T1000 (cell line): Measurements from ENCODE around the gene OR2B3.
"Not testable (repeated sequence)": the region's sequence is repeated elsewhere in the genome, so short reads cannot be mapped to it uniquely, and the experiment has no call there.

Experiments used
- DNase-seq: peaks from one replicate; lab custom pipeline; 2025; ENCODE audit warnings: mixed read lengths; lab: John Stamatoyannopoulos, UW

The OR2B3 gene, protein sequence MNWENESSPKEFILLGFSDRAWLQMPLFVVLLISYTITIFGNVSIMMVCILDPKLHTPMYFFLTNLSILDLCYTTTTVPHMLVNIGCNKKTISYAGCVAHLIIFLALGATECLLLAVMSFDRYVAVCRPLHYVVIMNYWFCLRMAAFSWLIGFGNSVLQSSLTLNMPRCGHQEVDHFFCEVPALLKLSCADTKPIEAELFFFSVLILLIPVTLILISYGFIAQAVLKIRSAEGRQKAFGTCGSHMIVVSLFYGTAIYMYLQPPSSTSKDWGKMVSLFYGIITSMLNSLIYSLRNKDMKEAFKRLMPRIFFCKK

DNA sequence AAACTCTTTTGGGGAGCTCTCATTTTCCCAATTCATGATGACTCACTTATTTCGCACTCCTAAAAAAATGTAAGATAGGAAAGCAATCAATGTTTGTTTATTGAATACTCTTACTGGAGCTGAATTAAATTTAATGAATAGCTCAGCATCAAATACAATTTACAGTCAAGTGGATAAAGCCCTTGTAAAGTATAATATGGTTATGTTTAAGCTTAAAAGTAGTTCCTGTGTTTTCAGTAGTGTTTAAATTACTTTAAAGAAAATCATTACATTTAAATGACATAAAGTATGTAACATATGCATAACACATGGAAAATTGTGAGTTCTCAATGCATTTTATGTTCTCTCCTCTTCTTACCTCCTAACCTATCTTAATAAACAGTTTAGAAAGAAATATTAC is at the start of gene OR2B3:
TSS of gene OR2B3 (minus strand) at position 101 of the 400 bp plus-strand sequence. CDS start at position 36, 65 bp downstream.
- DNase-seq: no peak

DNA sequence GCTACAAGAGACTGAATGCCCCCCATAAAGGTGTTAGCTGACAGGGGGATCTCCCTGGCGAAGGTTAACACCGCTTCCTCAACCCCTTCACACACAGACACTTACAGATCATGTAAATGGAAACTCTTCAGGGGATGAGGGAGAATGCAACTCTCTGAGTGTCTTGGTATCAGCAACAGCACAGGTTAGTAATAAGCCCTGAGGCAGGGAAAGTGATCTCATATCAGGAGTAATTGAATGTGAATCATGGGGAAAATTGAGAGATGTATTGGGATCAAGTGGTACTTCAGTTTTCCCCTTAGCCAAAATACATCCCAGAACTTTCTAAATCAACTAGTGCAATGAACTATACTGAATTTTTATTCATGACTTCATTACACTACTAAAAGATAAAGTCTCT is 44.6 kb upstream of the OR2B3 start:
- no peak for DNase-seq

DNA sequence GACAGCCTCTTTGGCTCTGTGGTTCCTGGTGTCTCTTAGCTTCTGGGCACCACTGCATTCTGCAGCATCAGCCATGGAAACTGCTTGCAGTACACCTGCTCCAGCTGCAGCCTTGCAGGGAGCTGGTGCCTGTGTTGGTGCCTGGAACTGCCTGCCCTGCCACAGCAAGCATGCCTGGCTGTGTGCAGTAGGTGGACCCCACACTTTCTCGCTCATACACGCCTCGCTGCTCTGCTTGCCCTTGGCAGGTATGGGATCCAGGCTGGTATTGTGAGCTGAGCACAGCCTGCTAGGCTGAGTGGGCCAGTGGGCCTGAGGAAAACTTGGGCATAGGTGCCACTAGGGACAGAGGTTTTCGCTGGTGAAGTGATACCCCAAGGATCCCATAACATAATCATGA is 43.5 kb upstream of the OR2B3 start:
- no peak for DNase-seq

DNA sequence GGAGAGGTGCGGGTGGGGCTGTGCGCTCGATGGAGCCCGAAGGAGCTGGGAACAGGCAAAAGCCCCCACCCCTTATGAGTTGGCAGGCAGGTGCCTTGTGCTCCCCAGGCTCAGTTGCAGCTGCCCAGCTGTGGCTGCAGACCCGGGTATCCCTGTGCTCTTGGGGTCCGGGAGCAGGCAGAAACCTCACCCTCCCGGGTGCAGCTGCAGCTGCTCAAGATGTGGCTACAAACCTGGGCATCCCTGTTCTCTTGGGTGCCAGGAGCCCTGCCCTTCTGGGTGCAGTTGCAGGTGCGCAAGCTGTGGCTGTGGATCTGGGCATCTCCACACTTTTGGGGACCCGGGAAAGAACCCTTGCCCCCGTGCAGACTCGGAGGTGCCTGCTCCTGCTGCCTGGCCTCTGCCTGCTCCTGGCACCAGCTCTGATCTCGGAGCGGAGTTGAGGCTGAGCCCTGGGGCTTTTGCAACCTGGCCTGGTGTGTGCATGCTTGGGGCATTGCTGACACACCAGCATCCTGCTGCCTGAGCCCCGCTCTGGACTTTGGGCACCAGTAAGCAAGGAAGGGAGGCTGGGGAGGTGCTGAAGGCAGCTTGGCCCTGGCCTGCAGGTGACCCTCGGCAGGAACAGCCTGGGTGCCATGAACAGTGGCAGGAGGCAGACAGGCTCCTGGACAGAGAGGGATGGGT is 42.4 kb upstream of the OR2B3 start:
- DNase-seq: no peak

DNA sequence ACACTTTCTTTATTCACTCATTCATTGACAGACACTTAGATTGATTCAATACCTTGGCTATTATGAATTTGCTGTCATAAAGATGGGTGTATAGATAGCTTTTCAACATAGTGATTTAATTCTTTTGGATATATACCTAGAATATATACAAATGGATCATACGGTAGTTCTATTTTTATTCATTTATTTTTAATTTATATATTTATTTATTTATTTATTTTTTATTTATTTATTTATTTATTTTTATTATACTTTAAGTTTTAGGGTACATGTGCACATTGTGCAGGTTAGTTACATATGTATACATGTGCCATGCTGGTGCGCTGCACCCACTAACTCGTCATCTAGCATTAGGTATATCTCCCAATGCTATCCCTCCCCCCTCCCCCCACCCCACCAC is 27.9 kb upstream of the OR2B3 start:
- not testable (repeated sequence) for DNase-seq

DNA sequence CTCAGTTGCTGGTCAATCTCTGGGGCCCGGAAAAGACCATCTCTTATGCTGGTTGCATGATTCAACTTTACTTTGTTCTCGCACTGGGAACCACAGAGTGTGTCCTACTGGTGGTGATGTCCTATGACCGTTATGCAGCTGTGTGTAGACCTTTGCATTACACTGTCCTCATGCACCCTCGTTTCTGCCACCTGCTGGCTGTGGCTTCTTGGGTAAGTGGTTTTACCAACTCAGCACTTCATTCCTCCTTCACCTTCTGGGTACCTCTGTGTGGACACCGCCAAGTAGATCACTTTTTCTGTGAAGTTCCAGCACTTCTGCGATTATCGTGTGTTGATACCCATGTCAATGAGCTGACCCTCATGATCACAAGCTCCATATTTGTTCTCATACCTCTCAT is 25.0 kb upstream of the OR2B3 start:
- DNase-seq: no peak

DNA sequence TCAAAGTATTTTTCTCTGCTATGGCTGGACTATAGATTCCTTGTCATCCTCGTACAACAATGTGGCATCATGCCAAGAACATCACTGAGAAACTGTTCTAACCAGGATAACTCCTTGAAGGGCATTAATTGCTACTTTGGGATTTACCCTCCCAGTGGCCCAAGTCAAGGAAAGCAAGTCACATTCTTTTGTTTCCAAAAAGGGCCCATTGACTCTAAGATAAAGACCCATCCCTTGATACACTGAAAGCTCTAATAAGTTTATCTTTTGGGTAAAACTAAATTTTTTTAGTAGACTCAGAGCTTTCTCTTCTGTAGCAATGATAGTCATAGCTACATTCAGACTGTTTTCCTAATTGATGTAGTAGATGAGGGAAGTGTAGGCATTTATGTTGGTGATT is 20.6 kb upstream of the OR2B3 start, which contains the start of gene OR2J3:
TSS of gene OR2J3 (plus strand) at position 301 of the 400 bp plus-strand sequence. CDS start 3,833 bp downstream, outside the sequence.
- DNase-seq: no peak

DNA sequence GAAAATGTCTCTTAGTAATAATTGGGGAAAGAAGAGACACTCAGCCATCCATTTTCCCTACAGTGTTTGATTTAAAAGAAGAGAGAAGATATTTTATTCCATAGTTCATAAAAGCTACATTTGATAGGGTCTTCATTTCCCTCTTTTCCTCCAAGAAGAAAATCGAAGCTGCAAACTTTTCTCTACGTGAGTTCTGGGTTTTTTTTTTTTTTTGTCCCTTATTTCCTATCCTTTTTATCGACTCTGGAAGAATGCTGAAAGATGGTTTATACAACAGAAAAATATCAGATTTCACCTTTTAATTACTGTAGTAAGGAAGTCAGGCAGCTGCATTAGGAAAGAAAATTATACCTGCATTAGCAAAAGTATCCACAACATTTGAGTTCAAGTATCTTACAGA is 12.1 kb upstream of the OR2B3 start, which contains the start of gene OR2J1:
TSS of gene OR2J1 (plus strand) at position 301 of the 400 bp plus-strand sequence. CDS start 1,453 bp downstream, outside the sequence.
- no peak for DNase-seq

DNA sequence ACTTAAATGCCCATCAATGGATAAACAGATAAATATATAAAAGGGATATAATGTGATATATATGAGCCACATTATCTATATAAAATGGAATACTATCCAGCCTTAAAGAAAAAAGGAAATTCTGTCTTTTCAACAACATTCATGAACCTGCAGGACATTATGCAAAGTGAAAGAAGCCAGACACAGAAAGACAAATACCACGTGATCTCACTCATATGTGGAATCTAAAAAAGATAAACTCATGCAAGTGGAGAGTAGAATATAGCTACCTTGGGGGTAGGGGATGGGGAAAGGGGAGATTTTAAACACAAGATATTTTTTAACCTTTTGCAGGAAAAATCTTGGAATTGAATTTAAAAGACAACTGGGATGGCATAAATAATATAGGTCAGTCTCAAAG is 10.7 kb upstream of the OR2B3 start:
- no peak for DNase-seq

DNA sequence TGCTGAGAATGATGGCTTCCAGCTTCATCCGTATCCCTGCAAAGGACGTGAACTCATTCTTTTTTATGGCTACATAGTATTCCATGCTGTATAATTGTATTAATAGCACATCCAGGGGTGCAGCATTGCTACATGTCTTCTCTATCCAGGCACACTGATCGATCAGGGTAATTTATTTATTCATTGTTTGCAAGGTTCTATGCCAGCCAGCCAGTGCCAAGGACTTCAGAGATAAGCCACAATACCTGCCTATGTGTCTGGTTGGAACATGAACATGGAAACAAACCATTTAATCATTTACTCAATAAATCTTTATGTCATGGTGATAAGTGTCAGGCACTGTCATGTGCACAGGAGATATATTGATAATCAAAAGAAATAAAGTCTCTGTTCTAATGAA is 5.8 kb upstream of the OR2B3 start:
- no peak for DNase-seq

DNA sequence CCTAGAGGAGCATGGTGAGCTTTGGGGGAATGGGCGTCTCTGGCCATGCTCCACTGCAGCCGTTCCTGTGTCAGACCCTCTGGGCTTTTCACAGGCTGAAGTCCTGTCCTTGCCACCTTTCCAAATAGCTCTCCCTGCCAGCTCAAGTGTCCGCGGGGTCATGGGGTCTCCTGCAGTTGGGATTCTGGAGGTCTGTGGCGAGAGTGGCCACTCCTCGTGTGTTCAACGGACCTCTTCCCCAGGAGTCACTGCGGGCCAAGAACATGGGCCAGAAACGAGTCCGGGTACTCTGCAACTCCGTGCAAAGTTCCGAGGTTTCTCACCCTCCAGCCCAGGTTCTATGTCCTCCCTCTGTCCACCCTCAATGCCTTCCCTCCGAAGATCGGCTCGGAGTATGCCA is 4.7 kb downstream of the OR2B3 start:
- DNase-seq: no peak

DNA sequence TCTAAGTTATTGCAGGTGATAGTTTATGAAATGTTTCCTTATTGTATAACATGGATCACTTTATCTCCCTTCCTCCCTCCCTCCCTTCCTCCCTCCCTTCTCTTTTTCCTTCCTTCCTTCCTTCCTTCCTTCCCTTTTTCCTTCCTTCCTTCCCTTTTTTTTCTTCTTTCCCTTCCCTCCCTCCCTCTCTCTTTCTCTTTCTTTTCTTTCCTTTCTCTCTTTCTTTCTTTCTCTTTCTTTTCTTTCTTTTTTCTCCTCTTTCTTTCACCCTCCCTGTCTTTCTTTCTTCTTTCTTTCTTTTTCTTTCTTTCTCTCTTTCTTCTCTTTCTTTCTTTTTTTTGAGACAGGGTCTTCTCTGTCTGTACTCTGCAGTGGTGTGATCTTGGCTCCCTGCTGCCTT is 5.8 kb downstream of the OR2B3 start:
- no peak for DNase-seq

DNA sequence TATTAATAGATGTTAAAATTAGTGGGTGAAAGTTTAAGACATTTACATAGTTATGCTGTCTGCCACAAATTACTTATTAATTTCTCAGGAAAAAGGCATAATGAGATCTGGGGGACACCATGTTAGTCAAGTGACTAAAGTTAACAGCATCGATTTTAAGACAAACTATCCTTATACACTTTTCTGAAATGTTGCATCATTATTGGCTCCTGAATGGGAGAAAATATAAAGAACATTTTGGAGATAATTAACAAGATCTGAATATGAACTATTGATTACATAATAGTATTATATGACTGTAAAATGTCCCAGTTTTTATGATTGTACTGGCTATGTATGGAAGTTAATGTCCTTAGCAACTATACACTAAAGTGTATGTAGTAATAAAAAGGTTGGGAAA is 7.9 kb downstream of the OR2B3 start:
- DNase-seq: no peak

DNA sequence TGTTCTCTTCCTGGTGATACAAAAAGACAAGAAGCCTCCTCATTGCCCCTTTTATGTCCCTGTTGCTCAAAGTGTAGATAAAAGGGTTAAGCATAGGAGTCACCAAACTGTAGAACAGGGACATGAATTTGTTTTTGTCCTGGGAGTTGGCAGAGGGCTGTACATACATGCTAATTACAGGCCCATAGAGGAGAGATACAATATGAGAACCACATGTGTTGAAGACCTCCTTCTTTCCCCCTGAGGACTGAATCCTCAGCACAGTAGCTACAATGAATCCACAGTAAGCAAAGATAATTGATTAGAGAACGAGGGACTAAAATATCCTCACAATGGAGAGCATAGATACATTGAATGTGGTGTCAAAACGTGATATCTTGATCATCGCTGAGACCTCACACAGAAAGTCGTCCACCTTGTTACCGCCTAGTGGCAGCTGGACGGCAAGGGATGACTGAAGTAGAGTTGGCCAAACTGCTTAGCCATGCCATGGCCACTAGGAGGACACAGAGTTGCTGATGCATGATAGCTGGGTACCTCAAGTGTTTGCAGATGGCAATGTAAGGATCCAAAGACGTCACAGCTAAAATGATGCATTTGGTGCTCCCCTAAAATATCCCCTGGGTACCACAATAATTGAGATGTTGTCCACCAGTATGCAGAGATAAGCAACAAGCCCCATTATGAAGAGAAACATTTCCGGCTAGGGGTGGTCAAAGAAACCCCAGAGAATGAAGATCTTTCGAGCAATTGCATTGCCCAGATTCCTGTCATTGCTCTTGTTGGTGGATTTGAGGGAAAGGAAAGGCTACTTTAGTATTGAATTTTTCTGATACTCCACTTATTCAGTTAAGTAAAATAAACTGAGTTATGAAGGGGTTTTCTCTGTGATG is 15.0 kb downstream of the OR2B3 start:
- no peak for DNase-seq

DNA sequence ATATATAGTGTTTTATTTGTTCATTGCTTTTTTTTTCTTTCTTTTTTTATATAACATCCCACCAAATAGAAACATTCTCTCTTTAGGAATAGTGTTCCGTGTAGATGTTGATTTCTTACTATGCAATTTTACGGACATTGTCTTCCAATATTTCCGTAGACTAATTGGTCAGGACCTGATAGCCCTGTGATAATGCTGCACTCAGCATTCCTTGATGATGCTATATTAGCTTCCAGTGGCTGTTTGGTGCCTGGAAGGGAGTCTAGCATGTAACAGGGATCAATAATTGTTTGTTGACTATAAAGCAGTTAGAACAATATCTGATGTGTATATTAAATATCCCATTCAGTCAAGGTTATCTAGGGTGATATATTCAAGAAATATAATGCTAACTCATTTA is 35.4 kb downstream of the OR2B3 start:
- no peak for DNase-seq

DNA sequence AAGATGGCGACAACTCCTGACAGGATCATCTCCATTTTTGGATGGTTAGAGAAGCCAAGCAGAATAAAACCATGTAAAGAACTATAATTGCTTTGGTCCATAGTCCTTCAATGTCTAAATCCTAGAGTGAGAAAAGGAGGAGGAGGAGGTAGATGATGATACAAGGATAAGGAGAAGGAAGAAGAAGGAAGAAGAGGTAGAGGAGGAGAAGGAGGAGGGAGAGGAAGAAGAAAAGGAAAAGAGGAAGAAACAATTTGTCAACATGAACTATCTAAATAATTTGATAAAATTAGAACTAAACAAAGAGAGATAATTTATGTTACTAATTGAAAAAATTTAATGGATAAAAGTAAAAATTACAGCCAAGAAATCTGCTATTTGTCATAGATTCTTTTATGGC is 42.0 kb downstream of the OR2B3 start, which contains the start of gene OR2W1:
TSS of gene OR2W1 (minus strand) at position 101 of the 400 bp plus-strand sequence. CDS start at position 101, 0 bp downstream.
- DNase-seq: no peak
